ENCODE measurements around the gene CLMP.

Gene CLMP

GRCh38 chr11:123188508-123189165 lies 6.4 kb downstream of the CLMP start:
- DNase-seq, result no peak

- no peak for DNase-seq
Observed at GRCh38 chr11:123187665-123188507, 7.2 kb downstream of the CLMP start.

- DNase-seq, result no peak
Observed at GRCh38 chr11:123187248-123187647, 7.8 kb downstream of the CLMP start.

- DNase-seq, result no peak
Observed at GRCh38 chr11:123186286-123186685, 8.8 kb downstream of the CLMP start.

GRCh38 chr11:123185326-123185725 lies 9.7 kb downstream of the CLMP start:
- DNase-seq, result no peak

GRCh38 chr11:123184531-123184930 lies 10.5 kb downstream of the CLMP start:
- no peak for DNase-seq

GRCh38 chr11:123183391-123184099 lies 11.5 kb downstream of the CLMP start:
- no peak for DNase-seq

- DNase-seq, result no peak
Observed at GRCh38 chr11:123181767-123182500, 13.1 kb downstream of the CLMP start.

GRCh38 chr11:123181075-123181474 lies 14.0 kb downstream of the CLMP start:
- DNase-seq, result no peak

- DNase-seq, result no peak
Observed at GRCh38 chr11:123180574-123180973, 14.5 kb downstream of the CLMP start.

- no peak for DNase-seq
Observed at GRCh38 chr11:123180166-123180565, 14.9 kb downstream of the CLMP start.

- DNase-seq, result no peak
Observed at GRCh38 chr11:123179586-123179985, 15.5 kb downstream of the CLMP start.

- DNase-seq, result no peak
Observed at GRCh38 chr11:123178186-123178585, 16.9 kb downstream of the CLMP start.

- DNase-seq, result no peak
Observed at GRCh38 chr11:123176785-123177184, 18.3 kb downstream of the CLMP start.

- no peak for DNase-seq
Observed at GRCh38 chr11:123174196-123175183, 20.6 kb downstream of the CLMP start.

GRCh38 chr11:123173856-123174186 lies 21.2 kb downstream of the CLMP start:
- DNase-seq, result no peak

- DNase-seq, result no peak
Observed at GRCh38 chr11:123173040-123173855, 21.8 kb downstream of the CLMP start.

- no peak for DNase-seq
Observed at GRCh38 chr11:123170929-123171328, 24.1 kb downstream of the CLMP start.

GRCh38 chr11:123169821-123170220 lies 25.2 kb downstream of the CLMP start:
- DNase-seq, result no peak

GRCh38 chr11:123168955-123169484 lies 26.0 kb downstream of the CLMP start:
- DNase-seq, result no peak

- DNase-seq, result no peak
Observed at GRCh38 chr11:123168241-123168640, 26.8 kb downstream of the CLMP start.

Data from left hindlimb (tissue), 1 donor.